Astrocyte of the cerebellum (primary cell): ENCODE measurements around the gene TENT5A.

Experiments used
- DNase-seq: peaks from one replicate; pipeline ENCODE4 v3.0.0-alpha.2; 2011; ENCODE audit warnings: low read depth
- H3K4me3 ChIP-seq: 2 replicates; pipeline ENCODE4 v1.5.1; 2011; ENCODE audit warnings: mild to moderate bottlenecking, low read depth, low read length, moderate library complexity
- in situ Hi-C: cut with HindIII; loops from 2 replicates; pipeline ENCODE4 v1.10.0; 2017; ENCODE audit warnings: low sequenced_read_pairs
- TF ChIP-seq, protein P1 (sequence below): IDR thresholded peaks from 2 replicates; pipeline ENCODE4 v1.5.1; 2012; ENCODE audit warnings: low read length, low read depth, moderate library complexity, mild to moderate bottlenecking; ENCODE audit errors: missing control alignments

The TENT5A gene

GRCh38 chr6:81752084-81752920 is at the start of gene TENT5A:
TSS of gene TENT5A (minus strand) at chr6:81752681. CDS start at chr6:81752141, 540 bp downstream.
- TF ChIP-seq, protein P1, sequence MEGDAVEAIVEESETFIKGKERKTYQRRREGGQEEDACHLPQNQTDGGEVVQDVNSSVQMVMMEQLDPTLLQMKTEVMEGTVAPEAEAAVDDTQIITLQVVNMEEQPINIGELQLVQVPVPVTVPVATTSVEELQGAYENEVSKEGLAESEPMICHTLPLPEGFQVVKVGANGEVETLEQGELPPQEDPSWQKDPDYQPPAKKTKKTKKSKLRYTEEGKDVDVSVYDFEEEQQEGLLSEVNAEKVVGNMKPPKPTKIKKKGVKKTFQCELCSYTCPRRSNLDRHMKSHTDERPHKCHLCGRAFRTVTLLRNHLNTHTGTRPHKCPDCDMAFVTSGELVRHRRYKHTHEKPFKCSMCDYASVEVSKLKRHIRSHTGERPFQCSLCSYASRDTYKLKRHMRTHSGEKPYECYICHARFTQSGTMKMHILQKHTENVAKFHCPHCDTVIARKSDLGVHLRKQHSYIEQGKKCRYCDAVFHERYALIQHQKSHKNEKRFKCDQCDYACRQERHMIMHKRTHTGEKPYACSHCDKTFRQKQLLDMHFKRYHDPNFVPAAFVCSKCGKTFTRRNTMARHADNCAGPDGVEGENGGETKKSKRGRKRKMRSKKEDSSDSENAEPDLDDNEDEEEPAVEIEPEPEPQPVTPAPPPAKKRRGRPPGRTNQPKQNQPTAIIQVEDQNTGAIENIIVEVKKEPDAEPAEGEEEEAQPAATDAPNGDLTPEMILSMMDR, result no peak
- peak within 1 kb of the TSS; percentile 87 for H3K4me3 ChIP-seq
- in situ Hi-C loops, result no loop called here
- DNase-seq, result peak; percentile 55

GRCh38 chr6:81801489-81801888 is 49.0 kb upstream of the TENT5A start:
- no peak for DNase-seq
- TF ChIP-seq, protein P1, result no peak
- H3K4me3 ChIP-seq, result no peak overlapping the region
- in situ Hi-C loops, result no loop called here

DNA sequence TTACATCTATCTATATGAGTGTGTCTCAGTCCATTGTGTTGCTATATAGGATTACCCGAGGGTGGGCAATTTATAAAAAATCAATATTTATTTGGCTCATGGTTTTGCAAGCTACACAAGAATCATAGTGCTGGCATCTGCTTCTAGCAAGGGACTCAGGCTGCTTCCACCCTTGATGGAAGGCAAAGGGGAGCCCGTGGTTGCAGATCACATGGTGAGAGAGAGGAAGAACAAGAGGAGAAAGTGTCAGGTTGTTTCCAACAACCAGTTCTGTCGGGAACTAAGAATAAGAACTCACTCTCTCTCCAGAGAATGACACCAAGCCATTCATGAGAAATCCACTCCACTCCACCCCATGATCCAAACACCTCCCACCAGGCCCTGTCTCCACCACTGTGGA is 48.2 kb upstream of the TENT5A start:
- no peak overlapping the region for H3K4me3 ChIP-seq
- in situ Hi-C loops, result no loop called here
- TF ChIP-seq, protein P1, result no peak
- no peak for DNase-seq

- H3K4me3 ChIP-seq, result no peak overlapping the region
- in situ Hi-C loops, result no loop called here
- no peak for DNase-seq
- TF ChIP-seq, protein P1, result no peak
These were observed 46.8 kb upstream of the TENT5A start for GRCh38 chr6:81799323-81799722.

DNA sequence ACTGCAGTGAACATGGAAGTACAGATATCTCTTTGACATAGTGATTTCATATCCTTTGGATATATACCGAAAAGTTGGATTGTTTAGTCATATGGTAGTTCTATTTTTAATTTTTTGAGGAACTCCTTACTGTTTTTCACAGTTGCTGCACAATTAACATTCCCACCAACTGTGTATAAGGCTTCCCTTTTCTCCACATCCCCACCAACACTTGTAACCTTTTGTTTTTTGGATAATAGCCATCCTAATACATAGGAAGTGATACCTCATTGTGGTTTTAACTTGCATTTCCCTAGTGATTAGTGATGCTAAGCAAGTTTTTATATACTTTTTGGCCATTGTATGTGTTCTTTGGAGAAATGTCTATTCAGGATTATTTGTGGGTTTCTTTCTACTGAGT is 45.1 kb upstream of the TENT5A start:
- DNase-seq, result no peak
- in situ Hi-C loops, result no loop called here

GRCh38 chr6:81795890-81796289 is 43.4 kb upstream of the TENT5A start:
- H3K4me3 ChIP-seq, result no peak overlapping the region
- TF ChIP-seq, protein P1, result no peak
- no peak for DNase-seq
- in situ Hi-C loops, result no loop called here

More for the DNA sequence above, 45.1 kb upstream of the TENT5A start:
- no peak overlapping the region for H3K4me3 ChIP-seq
- TF ChIP-seq, protein P1, result no peak
